Bronchial epithelial cell (primary cell): ENCODE data around the gene OLFML1. TPM values are rescaled to one million over a fixed set of nuclear protein-coding genes. Genes with fewer than 3 reads are reported as not detected.

ENCODE experiments used
- DNase-seq: peaks from one replicate; pipeline ENCODE4 v3.0.0-alpha.2; 2010; ENCODE audit warnings: low read depth
- FAIRE-seq: peaks from 2 replicates; lab custom pipeline; 2011; peaks lifted over from hg19 to GRCh38; lab: Jason Lieb, UNC
- H3K27me3 ChIP-seq: 2 replicates; pipeline ENCODE4 v1.5.1; 2011; ENCODE audit warnings: low read length; ENCODE audit not compliant: control insufficient read depth, insufficient read depth
- H3K36me3 ChIP-seq: 2 replicates; pipeline ENCODE4 v1.5.1; 2011; ENCODE audit warnings: low read length; ENCODE audit not compliant: control insufficient read depth, insufficient read depth
- H3K4me3 ChIP-seq: 2 replicates; pipeline ENCODE4 v1.5.1; 2011; ENCODE audit warnings: mild to moderate bottlenecking, low read depth, low read length, control low read depth
- CTCF ChIP-seq: IDR thresholded peaks from 2 replicates; pipeline ENCODE4 v1.5.1; 2011; ENCODE audit warnings: mild to moderate bottlenecking, moderate library complexity, low read length, control low read depth, inconsistent platforms; ENCODE audit not compliant: insufficient read depth, severe bottlenecking
- total RNA-seq: library from RNA; depleted of rRNA; stranded (reverse); fragments of >200 nt; gene quantifications from 2 replicates; pipeline ENCODE4 v1.2.1, GENCODE V29; 2014

Gene OLFML1
- total RNA-seq, 1 donor from 2014 or later: not detected

GRCh38 chr11:7520011-7520942, 35.0 kb downstream of the OLFML1 start:
- Histone ChIP-seq H3K4me3 (no peak overlapping the region), H3K36me3 (no peaks in the 10 kb centered on the region), H3K27me3 (no peaks in the 10 kb centered on the region)
- DNase-seq (no peak), FAIRE-seq (no peak)
- TF ChIP-seq CTCF: no peak

DNA sequence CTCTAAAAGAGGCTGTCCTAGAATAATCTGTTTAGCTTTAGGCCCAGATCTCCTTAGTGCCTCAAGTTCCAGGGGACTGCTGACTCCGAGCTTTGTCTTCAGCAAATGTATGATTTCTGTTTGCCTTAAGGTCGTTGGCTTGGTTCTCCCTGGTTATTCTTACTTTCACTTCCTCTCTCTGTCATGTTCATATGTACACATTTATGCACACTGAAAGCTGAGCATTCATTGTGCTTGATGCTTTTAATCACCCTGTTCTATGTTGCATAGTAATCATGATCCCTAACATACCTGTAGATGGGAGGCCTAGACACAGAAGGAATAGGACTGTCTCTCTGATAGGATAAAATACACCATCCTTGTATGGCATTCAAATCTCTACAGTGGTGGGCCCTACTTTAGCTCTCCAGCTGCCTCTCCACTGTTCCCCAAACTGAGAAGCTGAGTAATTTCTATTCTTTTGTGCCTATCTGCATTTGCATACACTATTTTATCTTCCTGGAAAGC, 35.7 kb downstream of the OLFML1 start:
- TF ChIP-seq CTCF: no peak
- no peak for FAIRE-seq
- DNase-seq: no peak
- H3K4me3 ChIP-seq: no peak overlapping the region
- H3K27me3 ChIP-seq: no peaks in the 10 kb centered on the region
- no peaks in the 10 kb centered on the region for H3K36me3 ChIP-seq

DNA sequence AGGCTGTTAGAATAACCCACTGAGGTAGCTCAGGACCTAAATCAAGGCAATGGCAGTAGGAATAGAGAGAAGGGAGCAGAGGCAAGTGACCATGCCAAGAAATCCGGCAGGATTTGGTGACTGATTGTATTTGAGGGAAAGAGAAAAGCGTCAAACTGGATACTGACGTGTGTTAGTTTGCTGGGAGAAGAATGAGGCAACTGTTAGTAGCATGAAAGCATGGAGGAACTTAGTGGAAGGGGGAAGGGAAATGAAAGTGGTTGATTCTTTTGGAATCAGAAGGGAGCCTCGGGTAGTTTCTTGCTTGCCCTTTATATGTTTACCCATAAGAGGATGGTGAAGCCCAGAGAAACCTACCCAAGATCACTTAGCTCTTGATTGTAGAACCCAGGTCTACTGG, 36.8 kb downstream of the OLFML1 start:
- no peaks in the 10 kb centered on the region for H3K36me3 ChIP-seq
- FAIRE-seq (no peak), DNase-seq (no peak)
- H3K4me3 ChIP-seq: no peak overlapping the region
- TF ChIP-seq CTCF: no peak
- no peaks in the 10 kb centered on the region for H3K27me3 ChIP-seq

DNA sequence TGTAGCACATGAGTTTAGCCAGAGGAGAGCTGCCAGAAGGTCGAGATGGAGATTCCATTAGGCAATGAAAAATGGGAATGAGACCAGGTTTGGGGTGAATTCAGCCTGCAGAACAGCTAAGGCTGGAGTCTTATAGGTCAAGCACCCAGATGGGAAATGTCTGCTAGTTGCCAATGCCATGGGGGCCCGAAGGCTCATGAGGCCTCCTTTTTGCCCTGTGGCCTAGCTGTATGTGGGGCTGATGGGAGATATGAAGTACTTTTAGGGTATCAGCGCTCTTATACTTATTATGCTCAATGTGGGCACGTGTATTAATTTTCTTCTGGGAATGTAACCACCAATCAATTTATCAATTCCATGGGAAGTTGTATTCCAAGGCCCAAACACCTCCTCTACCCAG, 37.2 kb downstream of the OLFML1 start:
- no peak for FAIRE-seq
- no peak for TF ChIP-seq CTCF
- Histone ChIP-seq H3K36me3 (no peaks in the 10 kb centered on the region), H3K4me3 (no peak overlapping the region), H3K27me3 (no peaks in the 10 kb centered on the region)
- DNase-seq: no peak

- FAIRE-seq: peak; percentile 62
- H3K27me3 ChIP-seq: no peaks in the 10 kb centered on the region
- no peak overlapping the region for H3K4me3 ChIP-seq
- DNase-seq: no peak
- no peaks in the 10 kb centered on the region for H3K36me3 ChIP-seq
- no peak for TF ChIP-seq CTCF
These were observed 38.3 kb downstream of the OLFML1 start for GRCh38 chr11:7523416-7524210.
